Testis (tissue), 2 donors: ENCODE results near the gene CD59.

Source experiments
- CTCF ChIP-seq, 3 experiments: fragments of 450-650 bp in 2 of 3; fragments of 200-600 bp in 1 of 3; sonication (generic) in 1 of 3; IDR thresholded peaks; one replicate each; pipeline ENCODE4 v1.5.1; 2016 to 2019; ENCODE audit warnings: antibody characterized with exemption in 3 of 3, mild to moderate bottlenecking in 2 of 3, moderate library complexity in 1 of 3
- POLR2A ChIP-seq: fragments of 450-650 bp; IDR thresholded peaks from one replicate; pipeline ENCODE4 v1.6.1; 2017; ENCODE audit warnings: antibody characterized with exemption, mild to moderate bottlenecking, moderate library complexity

GRCh38 chr11:33741806-33742205 is 5.6 kb upstream of the CD59 start:
- TF ChIP-seq CTCF (IDR thresholded peaks at IDR 0.05) (no peak), POLR2A (no peak)
